DMS53 (cell line): ENCODE results near the gene TREH.
"Not testable (repeated sequence)": the region's sequence is repeated elsewhere in the genome, so short reads cannot be mapped to it uniquely, and the experiment has no call there.

Experiments used
- DNase-seq: peaks from one replicate; lab custom pipeline; 2025; lab: John Stamatoyannopoulos, UW

Gene TREH, protein sequence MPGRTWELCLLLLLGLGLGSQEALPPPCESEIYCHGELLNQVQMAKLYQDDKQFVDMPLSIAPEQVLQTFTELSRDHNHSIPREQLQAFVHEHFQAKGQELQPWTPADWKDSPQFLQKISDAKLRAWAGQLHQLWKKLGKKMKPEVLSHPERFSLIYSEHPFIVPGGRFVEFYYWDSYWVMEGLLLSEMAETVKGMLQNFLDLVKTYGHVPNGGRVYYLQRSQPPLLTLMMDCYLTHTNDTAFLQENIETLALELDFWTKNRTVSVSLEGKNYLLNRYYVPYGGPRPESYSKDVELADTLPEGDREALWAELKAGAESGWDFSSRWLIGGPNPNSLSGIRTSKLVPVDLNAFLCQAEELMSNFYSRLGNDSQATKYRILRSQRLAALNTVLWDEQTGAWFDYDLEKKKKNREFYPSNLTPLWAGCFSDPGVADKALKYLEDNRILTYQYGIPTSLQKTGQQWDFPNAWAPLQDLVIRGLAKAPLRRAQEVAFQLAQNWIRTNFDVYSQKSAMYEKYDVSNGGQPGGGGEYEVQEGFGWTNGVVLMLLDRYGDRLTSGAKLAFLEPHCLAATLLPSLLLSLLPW

DNA sequence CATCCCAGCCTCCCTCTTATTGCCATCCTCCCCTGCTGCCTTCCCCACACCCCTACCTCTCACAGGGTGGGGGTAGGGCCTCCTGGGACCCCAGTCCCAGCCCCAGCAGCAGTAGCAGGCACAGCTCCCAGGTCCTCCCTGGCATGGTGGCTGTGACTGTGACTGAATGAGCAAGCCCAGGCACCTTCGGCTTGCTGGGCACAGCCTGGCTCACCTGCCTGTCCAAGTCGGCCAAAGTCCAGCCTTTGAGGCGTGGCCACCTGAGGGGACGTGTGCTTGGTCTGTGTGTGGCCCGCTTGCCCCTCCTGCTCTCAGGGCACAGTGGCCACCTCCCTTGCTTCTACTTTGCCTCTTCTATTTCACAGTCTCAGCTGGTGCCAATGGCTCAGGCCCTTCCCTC, at the start of gene TREH:
TSS of gene TREH (minus strand) at position 168 of the 400 bp plus-strand sequence. CDS start at position 145, 23 bp downstream.
- DNase-seq, result peak; percentile 81

DNA sequence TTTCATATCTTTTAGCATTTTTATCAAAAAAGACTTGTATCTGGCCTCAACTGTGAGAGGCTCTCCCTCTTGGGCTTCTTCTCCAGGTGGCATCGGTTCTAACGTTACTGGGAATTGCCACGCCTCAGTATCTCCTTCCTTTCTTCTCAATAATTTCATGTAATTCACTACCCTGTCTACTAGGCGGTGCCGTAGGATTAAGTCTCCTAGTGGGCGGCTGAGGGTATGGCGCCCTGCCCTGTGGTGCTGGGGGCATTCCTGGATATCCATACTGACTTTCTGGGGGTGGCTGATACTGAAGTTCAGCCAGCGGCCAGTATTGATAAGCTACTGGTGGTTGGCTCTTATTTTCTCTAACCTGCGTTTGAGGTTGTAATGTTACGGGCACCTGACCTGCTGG, 48.7 kb upstream of the TREH start:
- not testable (repeated sequence) for DNase-seq

DNA sequence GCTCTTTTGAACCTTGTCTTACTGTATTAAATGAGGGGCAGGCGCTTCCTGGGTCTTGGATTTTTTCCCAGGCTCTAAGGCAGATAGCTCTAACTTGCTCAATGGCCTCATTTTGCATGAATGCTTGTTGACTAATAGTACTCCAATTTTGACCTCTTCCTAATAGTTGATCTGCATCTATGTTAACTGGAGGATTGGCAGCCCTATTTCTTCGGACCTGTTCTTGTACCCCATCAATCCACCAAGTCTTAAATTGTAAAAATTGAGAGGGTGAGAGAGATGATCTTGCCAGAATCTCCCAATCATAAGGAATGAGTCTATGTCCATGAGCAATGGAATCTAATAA, 48.2 kb upstream of the TREH start:
- not testable (repeated sequence) for DNase-seq

DNA sequence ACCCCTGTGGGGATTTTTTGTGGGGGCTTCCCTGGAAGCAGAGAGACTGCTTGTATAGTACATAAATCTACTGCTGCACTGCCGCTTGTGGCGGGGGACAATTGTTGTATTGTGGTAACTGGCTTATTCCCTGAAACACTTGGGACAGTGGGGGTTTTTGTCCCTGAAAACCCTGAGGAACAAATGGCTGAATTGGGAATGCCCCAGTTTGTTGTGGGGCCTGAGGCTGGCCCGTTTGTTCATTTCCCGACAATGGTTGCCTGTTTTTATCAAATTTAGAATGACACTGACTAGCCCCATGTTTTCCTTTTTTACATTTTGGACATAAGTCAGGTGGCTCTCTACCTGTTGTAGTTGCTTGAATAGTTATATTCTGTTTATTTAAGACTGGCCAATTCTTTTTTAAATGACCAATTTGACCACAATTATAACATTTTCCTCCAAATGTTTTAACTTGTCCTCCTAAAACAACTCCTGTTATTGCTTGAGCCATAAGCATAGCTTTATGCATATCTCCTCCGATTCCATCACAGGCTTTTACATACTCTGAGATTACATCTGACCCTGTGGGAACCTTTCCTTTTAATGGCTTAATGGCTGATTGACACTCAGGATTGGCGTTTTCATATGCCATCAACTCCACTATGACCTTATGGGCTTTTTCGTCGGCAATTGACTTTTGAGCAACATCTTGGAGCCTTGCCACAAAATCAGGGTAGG, 47.7 kb upstream of the TREH start:
- not testable (repeated sequence) for DNase-seq

DNA sequence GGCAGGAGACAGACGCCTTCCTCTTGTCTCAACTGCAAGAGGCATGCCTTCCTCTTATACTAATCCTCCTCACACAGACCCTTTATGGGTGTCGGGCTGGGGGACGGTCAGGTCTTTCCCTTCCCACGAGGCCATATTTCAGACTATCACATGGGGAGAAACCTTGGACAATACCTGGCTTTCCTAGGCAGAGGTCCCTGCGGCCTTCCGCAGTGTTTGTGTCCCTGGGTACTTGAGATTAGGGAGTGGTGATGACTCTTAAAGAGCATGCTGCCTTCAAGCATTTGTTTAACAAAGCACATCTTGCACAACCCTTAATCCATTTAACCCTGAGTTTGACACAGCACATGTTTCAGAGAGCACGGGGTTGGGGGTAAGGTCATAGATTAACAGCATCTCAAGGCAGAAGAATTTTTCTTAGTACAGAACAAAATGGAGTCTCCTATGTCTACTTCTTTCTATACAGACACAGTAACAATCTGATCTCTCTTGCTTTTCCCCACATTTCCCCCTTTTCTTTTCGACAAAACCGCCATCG, 42.1 kb upstream of the TREH start:
- DNase-seq, result not testable (repeated sequence)

DNA sequence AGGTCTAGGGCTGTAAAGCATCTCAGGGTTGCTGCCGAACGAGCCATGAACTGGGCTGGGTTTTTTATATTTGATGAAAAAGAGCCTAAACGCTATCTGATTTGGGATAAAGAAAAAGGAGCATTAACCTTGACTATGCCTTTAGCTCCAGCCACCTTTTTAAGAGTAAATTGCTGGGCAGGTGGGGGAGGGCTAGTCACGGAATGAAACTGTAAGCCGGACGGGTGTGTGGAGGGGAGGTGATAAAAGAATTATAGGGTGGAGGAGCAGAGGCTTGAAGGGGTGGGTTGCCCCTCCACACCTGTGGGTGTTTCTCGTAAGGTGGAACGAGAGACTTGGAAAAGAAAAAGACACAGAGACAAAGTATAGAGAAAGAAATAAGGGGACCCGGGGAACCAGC, 41.3 kb upstream of the TREH start:
- not testable (repeated sequence) for DNase-seq

DNA sequence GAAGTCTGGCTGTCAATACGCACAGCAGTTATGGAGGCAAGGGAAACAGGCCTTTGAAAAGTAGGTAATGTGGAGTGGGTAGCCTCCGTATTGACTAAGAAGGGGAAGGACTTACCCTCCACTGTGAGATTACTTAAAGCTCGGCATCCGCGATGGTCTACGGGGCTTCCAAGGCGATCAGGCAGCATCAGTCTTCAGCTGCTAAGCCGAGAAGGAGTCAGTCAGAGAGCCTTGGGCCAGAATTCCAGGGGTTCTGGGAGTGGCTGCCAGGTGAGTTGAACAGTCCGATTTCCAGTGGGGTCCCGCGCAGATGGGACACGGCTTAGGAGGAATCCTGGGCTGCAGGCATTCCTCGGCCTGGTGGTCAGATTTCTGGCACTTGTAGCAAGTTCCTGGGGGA, 40.6 kb upstream of the TREH start:
- DNase-seq, result not testable (repeated sequence)

DNA sequence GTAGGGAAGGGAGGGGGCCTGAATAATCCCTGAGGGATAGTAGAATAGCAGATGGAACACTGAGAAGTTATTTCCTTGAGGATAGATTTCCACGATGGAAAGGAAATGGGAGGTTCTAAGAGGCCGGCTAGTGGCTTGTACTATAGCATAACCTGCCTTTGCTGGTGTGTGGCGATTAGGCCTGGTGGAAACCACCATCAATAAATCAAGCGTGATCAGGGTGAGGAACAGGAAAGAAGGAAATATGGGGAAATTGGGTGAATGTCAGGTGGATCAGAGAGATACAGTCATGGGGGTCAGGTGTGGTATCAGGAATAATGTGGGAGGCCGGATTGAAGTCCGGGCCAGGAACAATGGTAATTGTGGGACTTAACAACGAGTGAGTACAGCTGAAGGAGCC, 39.1 kb upstream of the TREH start:
- not testable (repeated sequence) for DNase-seq

DNA sequence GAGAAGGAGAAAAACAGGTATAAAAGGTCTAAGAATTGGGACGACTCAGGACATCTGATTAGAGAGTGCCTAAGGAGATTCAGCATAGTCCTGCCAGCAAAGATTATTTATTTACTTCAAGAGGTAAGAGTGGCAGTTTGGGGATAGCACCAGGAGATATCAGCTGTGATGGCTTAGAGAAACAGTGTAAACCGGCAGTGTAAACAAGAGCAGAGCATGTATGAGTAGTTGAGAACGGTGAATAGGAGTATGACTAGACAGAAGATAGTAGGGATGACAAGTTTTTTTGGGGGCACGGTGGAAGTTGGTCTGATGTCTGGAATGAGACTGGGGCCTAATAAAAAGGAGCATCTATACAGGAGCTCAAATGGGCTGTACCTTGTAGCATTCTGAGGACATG, 38.3 kb upstream of the TREH start:
- not testable (repeated sequence) for DNase-seq

DNA sequence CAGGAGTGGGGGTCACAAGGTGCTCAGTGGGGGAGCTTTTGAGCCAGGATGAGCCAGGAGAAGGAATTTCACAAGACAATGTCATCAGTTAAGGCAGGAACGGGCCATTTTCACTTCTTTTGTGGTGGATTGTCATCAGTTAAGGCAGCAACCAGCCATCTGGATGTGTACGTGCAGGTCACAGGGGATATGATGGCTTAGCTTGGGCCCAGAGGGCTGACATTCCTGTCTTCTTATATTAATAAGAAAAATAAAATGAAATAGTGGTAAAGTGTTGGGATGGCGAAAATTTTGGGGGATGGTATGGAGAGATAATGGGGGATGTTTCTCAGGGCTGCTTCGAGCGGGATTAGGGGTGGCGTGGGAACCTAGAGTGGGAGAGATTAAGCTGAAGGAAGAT, 37.8 kb upstream of the TREH start:
- not testable (repeated sequence) for DNase-seq

DNA sequence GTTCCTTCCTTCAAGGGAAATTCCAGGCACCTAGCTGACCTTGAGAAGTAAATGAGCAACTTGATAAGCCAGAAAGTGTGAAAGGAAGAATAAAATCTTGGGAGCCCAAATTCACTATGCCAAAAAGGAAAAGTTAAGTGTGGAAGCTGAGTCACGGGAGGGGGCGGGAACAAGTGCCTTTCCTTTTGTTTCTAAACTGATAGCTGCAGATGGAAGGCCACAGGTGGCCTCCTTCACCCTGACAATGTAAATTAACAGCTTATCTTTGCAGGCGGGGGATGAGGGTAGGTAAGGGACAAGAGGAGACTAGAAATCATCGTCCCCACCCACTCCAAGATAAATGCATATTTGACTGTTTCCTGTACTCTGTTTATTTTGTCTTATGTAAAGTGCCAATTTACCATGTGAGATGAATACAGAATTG, 36.4 kb upstream of the TREH start:
- DNase-seq, result no peak

DNA sequence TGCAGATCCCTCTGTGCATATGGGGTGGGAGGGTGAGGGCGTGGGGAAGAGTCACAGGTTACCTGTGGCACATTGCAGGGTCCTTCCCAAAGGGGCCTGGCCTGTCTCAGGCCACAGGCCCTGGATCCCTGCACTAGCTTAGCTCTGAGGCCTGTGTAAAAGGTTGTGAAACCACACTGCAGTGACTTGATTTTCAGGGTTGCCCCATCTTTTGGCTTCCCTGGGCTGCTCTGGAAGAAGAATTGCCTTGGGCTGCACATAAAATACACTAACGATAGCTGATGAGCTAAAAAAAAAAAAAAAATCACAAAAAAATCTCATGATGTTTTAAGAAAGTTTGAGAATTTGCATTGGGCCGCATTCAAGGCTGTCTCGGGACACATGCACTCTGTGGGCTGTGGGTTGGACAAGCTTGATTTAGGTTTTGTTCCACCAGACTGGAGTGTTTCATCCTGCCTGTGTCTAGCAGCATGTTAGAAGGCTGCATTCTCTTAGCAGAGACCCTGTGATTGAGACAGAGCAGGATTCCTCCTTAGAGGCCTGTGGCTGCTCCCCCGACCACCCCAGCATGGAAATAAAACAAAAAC, 35.9 kb upstream of the TREH start:
- no peak for DNase-seq

DNA sequence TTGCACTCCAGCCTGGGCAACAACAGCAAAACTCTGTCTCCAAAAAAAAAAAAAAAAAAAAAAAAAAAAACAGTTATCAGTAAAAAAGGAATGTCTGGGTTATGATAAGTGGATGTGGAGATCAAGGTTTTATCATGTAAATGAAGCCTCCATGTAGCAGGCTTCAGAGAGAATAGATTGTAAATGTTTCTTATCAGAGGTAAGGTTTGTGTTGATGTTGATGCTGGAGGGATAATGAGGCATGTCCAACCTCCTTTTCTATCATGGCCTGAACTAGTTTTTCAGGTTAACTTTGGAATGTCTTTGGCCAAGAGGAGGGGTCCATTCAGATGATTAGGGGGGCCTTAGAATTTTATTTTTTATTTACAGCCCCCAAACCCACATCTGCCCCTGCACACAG, 35.4 kb upstream of the TREH start:
- DNase-seq, result no peak

DNA sequence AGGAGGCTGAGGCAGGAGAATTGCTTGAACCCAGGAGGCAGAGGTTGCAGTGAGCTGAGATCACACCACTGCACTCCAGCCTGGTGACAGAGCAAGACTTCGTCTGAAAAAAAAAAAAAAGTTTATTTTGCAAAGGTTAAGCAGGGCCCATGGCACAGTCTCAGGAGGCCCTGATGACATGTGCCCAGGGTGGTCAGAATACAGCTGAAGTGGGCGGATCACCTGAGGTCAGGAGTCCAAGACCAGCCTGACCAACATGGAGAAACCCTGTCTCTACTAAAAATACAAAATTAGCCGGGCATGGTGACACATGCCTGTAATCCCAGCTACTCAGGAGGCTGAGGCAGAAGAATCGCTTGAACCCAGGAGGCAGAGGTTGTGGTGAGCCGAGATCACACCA, 35.0 kb upstream of the TREH start:
- not testable (repeated sequence) for DNase-seq

DNA sequence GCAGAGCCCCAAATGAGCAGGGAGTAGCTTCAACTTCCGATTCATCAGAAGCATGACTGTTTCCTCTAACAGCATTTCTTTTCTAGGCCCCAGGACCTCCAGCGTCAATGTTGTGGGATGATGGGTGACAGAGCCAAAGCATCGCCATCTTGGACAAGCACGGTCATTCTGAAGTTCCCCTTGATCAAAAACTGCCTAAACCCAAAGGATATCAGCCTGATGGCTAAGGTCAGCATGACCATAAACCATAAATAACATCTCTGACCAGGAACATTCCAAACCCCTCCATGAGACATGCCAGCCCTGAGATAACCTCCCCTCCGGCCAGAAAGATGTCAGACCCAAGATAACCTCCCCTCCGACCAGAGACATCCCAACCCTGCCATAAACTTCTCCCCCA, 28.8 kb upstream of the TREH start:
- no peak for DNase-seq

DNA sequence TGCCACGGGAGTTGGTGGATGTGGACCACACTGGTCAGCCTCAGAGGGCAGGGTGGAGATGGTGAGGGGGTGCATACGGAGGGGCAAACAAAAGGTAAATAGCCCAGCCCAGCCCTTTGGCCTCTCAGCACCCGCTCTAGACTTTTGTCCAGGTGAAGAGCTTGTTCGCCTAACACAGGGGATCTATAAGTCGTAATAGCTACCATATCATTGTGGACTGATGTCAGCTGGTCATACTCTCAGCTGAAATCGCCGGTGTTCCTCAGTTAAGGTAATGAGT, 27.0 kb upstream of the TREH start:
- no peak for DNase-seq

DNA sequence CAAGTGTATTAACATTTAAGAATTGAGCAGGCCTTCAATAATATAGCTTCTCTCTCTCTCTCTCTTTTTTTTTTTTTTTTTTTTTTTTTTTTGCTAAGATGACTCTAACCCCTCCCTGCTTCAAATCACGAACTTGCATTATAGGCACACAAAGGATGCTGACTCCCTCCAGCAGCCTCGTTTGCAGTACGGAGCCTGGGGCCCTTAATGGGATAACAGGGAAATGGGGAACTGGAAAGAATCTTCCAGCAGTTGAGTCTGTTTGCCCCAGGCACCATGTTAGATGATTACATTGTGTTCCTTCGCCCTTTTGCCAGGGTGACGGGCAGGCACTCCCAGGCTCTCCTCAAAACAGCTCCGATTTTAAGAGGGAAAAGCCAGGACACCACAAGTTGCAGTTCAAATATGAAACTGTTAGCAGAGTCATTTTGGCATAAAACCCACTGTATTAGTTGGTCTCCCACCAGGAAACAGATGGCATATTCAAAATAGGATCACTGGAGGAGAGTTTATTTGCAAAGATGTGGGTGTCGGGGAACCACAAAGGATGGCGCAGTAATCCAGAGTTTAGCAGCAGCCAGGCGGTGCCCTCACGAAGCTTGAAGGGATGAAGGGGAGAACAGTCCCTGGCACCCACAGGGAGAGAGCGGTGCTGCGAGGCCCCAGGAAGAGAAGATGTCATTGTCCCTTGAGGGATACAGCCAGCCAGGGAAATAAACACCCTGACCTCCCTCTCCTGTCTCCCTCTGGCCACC, 26.5 kb upstream of the TREH start:
- DNase-seq, result no peak

DNA sequence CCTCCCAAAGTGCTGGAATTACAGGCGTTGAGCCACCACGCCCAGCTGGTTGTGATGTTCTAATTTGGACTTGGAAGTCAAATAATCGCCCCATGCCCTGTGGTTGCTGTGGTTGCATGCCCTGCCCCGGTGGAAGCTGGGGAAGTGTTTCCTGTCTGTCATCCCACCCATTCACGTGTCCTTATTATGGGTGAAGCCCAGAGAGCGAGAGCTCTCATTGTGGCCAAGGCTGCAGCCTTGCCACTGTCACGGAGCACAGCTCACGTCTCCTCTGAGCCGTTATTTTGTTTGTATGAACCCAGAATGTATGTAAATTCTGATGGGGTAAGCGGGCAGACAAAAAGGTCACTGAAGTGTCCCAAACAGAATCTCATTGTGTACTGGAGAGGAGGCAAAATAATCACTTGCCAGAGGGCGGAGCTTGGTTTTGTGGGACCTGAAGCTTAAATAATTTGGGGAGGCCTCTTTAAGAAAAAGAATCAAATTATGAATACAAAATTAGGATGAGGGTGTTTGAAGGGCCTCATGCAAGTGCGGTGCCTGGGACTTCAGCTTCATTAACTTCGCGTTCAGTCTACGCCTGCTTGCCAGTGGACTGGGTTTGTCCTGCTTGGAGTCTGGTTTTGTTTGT, 25.8 kb upstream of the TREH start:
- no peak for DNase-seq

DNA sequence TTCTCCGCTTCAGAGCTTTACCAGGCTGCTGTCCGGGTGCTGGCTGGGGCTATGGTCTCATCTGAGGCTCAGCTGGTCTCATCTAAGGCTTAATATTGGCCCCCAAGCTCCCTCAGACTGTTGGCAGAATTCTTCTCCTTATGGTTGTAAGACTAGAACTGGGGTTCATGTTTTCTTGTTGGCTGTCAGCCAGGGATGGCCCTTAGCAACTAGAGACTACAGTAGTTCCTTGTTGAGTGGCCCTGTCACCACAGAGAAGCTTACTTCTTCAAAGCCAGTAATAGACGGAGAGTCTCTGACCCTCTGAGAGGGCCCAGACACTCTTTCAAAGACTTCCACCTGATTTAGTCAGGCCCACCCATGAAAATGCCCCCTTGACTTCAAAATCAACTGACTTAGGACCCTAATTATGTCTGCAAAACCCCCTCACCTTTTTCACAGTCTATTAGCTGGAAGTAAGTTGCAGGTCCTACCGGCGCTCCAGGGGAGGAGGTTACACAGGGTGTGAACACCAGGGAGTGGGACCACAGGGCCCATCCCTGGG, 24.2 kb upstream of the TREH start:
- no peak for DNase-seq

DNA sequence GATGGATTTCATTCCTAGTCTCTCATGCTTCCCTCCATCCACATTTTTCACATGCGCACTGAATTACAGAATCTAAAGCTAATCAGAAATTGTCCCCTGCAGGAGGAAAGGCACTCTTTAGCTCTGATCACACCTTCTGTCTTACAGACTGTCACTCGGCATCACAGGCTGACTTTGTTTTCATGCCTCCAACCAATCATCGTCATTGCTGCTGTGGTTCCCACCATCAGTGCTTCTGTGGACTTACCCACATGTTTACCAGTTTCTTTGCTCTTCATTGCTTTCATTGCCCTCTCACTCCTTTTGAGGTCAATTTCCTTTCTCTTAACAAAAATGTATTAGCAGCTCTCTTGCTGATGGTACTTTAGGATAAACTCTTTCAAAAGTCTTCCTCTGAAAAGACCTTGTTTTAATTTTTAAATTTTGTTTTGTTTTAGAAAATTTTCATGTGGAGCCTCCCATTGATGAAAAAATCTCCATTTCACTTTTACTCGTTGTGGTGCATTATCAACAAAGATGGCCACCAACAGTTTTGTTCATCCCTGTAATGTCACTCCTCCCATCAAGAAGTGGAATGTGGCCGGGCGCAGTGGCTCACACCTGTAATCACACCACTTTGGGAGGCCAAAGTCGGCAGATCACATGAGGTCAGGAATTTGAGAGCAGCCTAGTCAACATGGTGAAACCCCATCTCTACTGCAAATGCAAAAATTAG, 20.2 kb upstream of the TREH start:
- DNase-seq, result no peak

DNA sequence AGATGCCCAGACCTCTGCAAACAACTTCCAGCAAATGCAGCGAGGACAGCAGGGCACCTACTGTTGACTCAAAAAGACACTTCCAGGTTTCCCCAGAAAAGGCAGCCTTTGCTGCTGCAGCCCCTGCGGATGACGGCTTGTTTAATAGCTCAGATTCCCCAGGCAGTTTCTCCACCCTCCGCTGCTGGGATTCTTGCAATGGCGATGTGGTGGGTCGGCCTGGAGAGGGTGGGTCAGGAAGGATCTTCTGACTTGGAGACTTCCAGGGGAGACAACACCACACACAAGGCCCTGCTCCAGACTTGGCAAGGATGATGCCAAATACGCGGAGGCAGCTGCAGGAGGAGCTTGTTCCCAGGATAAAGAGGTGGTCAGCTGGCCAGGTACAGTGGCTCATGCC, 17.9 kb upstream of the TREH start:
- no peak for DNase-seq
